ENCODE data around the gene SLC7A1. TPM values are rescaled to one million over a fixed set of nuclear protein-coding genes. Genes with fewer than 3 reads are reported as not detected.

Gene SLC7A1
- total RNA-seq, 1 experiment from 2014 or later: 6.0 TPM

- in situ Hi-C loops (cut with HindIII; ENCODE audit: low pct_unique_long_range_greater_than_20kb, low sequenced_read_pairs): no loop called here
- DNase-seq (ENCODE audit: low read depth): no peak
These were observed 111.3 kb downstream of the SLC7A1 start for GRCh38 chr13:29484236-29484635.

GRCh38 chr13:29483623-29484022 lies 111.9 kb downstream of the SLC7A1 start:
- in situ Hi-C loops (cut with HindIII; ENCODE audit: low pct_unique_long_range_greater_than_20kb, low sequenced_read_pairs): no loop called here
- no peak for DNase-seq (ENCODE audit: low read depth)

GRCh38 chr13:29483211-29483610 lies 112.3 kb downstream of the SLC7A1 start:
- in situ Hi-C loops (cut with HindIII; ENCODE audit: low pct_unique_long_range_greater_than_20kb, low sequenced_read_pairs): no loop called here
- DNase-seq (ENCODE audit: low read depth): no peak

GRCh38 chr13:29482504-29482903 lies 113.0 kb downstream of the SLC7A1 start:
- in situ Hi-C loops (cut with HindIII; ENCODE audit: low pct_unique_long_range_greater_than_20kb, low sequenced_read_pairs): no loop called here
- DNase-seq (ENCODE audit: low read depth): no peak

GRCh38 chr13:29481603-29482002 lies 113.9 kb downstream of the SLC7A1 start:
- no peak for DNase-seq (ENCODE audit: low read depth)
- in situ Hi-C loops (cut with HindIII; ENCODE audit: low pct_unique_long_range_greater_than_20kb, low sequenced_read_pairs): no loop called here

- in situ Hi-C loops (cut with HindIII; ENCODE audit: low pct_unique_long_range_greater_than_20kb, low sequenced_read_pairs): no loop called here
- no peak for DNase-seq (ENCODE audit: low read depth)
These were observed 114.5 kb downstream of the SLC7A1 start for GRCh38 chr13:29480893-29481525.

GRCh38 chr13:29479716-29480492 lies 115.6 kb downstream of the SLC7A1 start:
- in situ Hi-C loops (cut with HindIII; ENCODE audit: low pct_unique_long_range_greater_than_20kb, low sequenced_read_pairs): no loop called here

GRCh38 chr13:29476046-29476445 lies 119.4 kb downstream of the SLC7A1 start:
- no peak for DNase-seq (ENCODE audit: low read depth)
- in situ Hi-C loops (cut with HindIII; ENCODE audit: low pct_unique_long_range_greater_than_20kb, low sequenced_read_pairs): no loop called here

More at GRCh38 chr13:29479716-29480492, 115.6 kb downstream of the SLC7A1 start:
- no peak for DNase-seq (ENCODE audit: low read depth)

- in situ Hi-C loops (cut with HindIII; ENCODE audit: low pct_unique_long_range_greater_than_20kb, low sequenced_read_pairs): no loop called here
- DNase-seq (ENCODE audit: low read depth): no peak
These were observed 120.5 kb downstream of the SLC7A1 start for GRCh38 chr13:29474991-29475390.

- DNase-seq (ENCODE audit: low read depth): no peak
- in situ Hi-C loops (cut with HindIII; ENCODE audit: low pct_unique_long_range_greater_than_20kb, low sequenced_read_pairs): no loop called here
These were observed 122.3 kb downstream of the SLC7A1 start for GRCh38 chr13:29473166-29473565.

GRCh38 chr13:29472332-29472961 lies 123.0 kb downstream of the SLC7A1 start:
- peak; percentile 23 for DNase-seq (ENCODE audit: low read depth)
- in situ Hi-C loops (cut with HindIII; ENCODE audit: low pct_unique_long_range_greater_than_20kb, low sequenced_read_pairs): no loop called here

GRCh38 chr13:29471551-29471950 lies 123.9 kb downstream of the SLC7A1 start:
- in situ Hi-C loops (cut with HindIII; ENCODE audit: low pct_unique_long_range_greater_than_20kb, low sequenced_read_pairs): no loop called here
- no peak for DNase-seq (ENCODE audit: low read depth)

GRCh38 chr13:29465741-29466293 lies 129.7 kb downstream of the SLC7A1 start:
- in situ Hi-C loops (cut with HindIII; ENCODE audit: low pct_unique_long_range_greater_than_20kb, low sequenced_read_pairs): no loop called here
- peak; percentile 38 for DNase-seq (ENCODE audit: low read depth)

GRCh38 chr13:29464105-29464679 lies 131.3 kb downstream of the SLC7A1 start:
- in situ Hi-C loops (cut with HindIII; ENCODE audit: low pct_unique_long_range_greater_than_20kb, low sequenced_read_pairs): no loop called here
- DNase-seq (ENCODE audit: low read depth): no peak

GRCh38 chr13:29459813-29460355 lies 135.6 kb downstream of the SLC7A1 start:
- no peak for DNase-seq (ENCODE audit: low read depth)
- in situ Hi-C loops (cut with HindIII; ENCODE audit: low pct_unique_long_range_greater_than_20kb, low sequenced_read_pairs): no loop called here
